Calu3 (cell line): Measurements from ENCODE around the gene IGF2BP1. TPM values are rescaled to one million over a fixed set of nuclear protein-coding genes. Genes with fewer than 3 reads are reported as not detected.
"Not testable (repeated sequence)": the region's sequence is repeated elsewhere in the genome, so short reads cannot be mapped to it uniquely, and the experiment has no call there.

Source experiments
- BruUV-seq: library from RNA; stranded (reverse); fragments of 400-500 nt; replicated peaks from 2 replicates; lab custom pipeline; 2021; lab: Mats Ljungman, UMichigan
- CTCF ChIA-PET: fragments of 300-600 bp; sonication (Branson Sonifier 250); formaldehyde crosslinking; loops from one replicate; lab custom pipeline; 2022; ENCODE audit warnings: antibody characterized with exemption; lab: Charles Lee
- DNase-seq: peaks from one replicate; pipeline ENCODE4 v3.0.0; 2022
- H3K27ac Mint-ChIP-seq: one replicate; pipeline ENCODE4 v1.8.0; 2022; ENCODE audit warnings: mixed read lengths; ENCODE audit not compliant: unreplicated experiment
- H3K27me3 Mint-ChIP-seq: one replicate; pipeline ENCODE4 v1.8.0; 2022; ENCODE audit warnings: mixed read lengths; ENCODE audit not compliant: unreplicated experiment
- H3K36me3 Mint-ChIP-seq: one replicate; pipeline ENCODE4 v1.8.0; 2022; ENCODE audit warnings: mild to moderate bottlenecking, moderate library complexity, mixed read lengths; ENCODE audit not compliant: insufficient read depth, unreplicated experiment
- H3K4me1 Mint-ChIP-seq: one replicate; pipeline ENCODE4 v1.8.0; 2022; ENCODE audit warnings: mild to moderate bottlenecking, low read depth, mixed read lengths; ENCODE audit not compliant: unreplicated experiment
- H3K4me3 Mint-ChIP-seq: one replicate; pipeline ENCODE4 v1.8.0; 2022; ENCODE audit warnings: mild to moderate bottlenecking, low read depth, moderate library complexity, mixed read lengths; ENCODE audit not compliant: unreplicated experiment
- H3K9me3 Mint-ChIP-seq: one replicate; pipeline ENCODE4 v1.8.0; 2022; ENCODE audit warnings: low read depth, mixed read lengths; ENCODE audit not compliant: unreplicated experiment
- intact Hi-C: fragments of 100-400 bp; cut with micrococcal nuclease; formaldehyde crosslinking; loops from one replicate; pipeline ENCODE4 v1.10.0; 2022; ENCODE audit not compliant: unreplicated experiment
- total RNA-seq: library from RNA; stranded (reverse); gene quantifications from 2 replicates; pipeline ENCODE4 v1.2.3, GENCODE V29; 2022
- TF ChIP-seq, protein P1 (sequence below): fragments of 200-600 bp; IDR thresholded peaks from one replicate; pipeline ENCODE4 v1.8.0; 2022; ENCODE audit warnings: antibody characterized with exemption; ENCODE audit not compliant: unreplicated experiment

Gene IGF2BP1
- total RNA-seq, 1 experiment from 2014 or later: 17.6 TPM

DNA sequence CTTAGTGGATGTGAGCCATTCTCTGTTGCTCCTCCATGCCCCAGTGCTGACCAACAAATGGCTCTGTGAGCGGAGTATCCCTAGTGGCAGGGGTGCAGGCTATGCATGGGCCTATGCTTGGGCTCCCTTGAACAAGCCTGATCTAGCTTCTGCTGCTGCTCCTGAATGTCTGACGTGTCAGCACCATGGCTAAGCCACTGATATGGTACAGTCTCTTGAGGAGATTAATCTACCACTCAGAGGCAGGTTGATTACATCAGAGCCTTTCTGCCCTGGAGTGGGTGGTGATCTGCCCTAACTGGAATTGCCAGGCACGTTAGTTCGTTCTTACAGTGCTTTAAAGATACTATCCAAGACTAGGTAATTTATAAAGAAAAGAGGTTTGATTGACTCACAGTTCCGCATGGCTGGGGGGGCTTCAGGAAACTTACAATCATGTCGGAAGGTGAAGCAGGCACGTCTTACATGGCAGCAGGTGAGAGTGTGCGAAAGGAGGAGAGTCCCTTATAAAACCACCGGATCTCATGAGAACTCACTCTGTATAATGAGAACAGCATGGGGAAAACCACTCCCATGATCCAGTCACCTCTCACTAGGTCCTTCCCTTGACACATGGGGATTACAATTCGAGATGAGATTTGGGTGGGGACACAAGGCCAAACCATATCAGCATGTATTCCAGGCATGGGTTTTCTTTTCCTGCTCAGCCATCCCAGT lies 93.9 kb downstream of the IGF2BP1 start:
- intact Hi-C loops: no loop called here
- H3K4me3 Mint-ChIP-seq: no peak overlapping the region
- H3K36me3 Mint-ChIP-seq: no peaks in the 10 kb centered on the region
- TF ChIP-seq, protein P1, sequence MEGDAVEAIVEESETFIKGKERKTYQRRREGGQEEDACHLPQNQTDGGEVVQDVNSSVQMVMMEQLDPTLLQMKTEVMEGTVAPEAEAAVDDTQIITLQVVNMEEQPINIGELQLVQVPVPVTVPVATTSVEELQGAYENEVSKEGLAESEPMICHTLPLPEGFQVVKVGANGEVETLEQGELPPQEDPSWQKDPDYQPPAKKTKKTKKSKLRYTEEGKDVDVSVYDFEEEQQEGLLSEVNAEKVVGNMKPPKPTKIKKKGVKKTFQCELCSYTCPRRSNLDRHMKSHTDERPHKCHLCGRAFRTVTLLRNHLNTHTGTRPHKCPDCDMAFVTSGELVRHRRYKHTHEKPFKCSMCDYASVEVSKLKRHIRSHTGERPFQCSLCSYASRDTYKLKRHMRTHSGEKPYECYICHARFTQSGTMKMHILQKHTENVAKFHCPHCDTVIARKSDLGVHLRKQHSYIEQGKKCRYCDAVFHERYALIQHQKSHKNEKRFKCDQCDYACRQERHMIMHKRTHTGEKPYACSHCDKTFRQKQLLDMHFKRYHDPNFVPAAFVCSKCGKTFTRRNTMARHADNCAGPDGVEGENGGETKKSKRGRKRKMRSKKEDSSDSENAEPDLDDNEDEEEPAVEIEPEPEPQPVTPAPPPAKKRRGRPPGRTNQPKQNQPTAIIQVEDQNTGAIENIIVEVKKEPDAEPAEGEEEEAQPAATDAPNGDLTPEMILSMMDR: no peak
- no TSS peak for BruUV-seq
- peaks cover 11% of the 10 kb centered on the region for H3K27me3 Mint-ChIP-seq
- no peak overlapping the region for H3K27ac Mint-ChIP-seq
- peaks cover 5% of the 10 kb centered on the region for H3K4me1 Mint-ChIP-seq
- DNase-seq: no peak
- CTCF ChIA-PET: no interaction called here
- peaks cover 15% of the 10 kb centered on the region for H3K9me3 Mint-ChIP-seq

DNA sequence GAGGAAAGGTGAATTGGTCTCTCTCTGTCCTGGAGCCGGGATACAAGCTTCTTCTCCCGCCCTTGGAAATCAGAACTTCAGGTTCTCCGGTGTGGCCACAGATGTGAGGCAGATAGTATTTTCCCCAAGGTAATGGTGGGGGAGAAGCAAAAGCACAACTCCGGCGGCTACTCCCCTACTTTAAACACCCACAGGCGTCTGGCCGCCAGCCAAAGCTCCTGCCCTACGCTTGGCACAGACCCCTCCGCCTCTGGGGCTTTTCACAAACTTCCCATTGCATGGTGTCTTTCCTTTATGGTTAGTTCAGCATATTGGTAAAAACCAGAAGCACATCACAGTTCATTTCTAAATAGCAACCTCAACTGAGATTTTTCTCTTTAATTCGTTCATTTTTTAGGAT lies 95.9 kb downstream of the IGF2BP1 start:
- no peak overlapping the region for H3K4me3 Mint-ChIP-seq
- CTCF ChIA-PET: interaction anchor here (0.6 to 1.2 kb wide), 2 partner anchors 8 to 20 kb away, joined by 3 read pairs; no protein-coding TSS in a partner anchor
- DNase-seq: no peak
- H3K27me3 Mint-ChIP-seq: no peaks in the 10 kb centered on the region
- intact Hi-C loops: no loop called here
- no TSS peak for BruUV-seq
- no peaks in the 10 kb centered on the region for H3K36me3 Mint-ChIP-seq
- no peak overlapping the region for H3K27ac Mint-ChIP-seq
- no peaks in the 10 kb centered on the region for H3K4me1 Mint-ChIP-seq
- peaks cover 13% of the 10 kb centered on the region for H3K9me3 Mint-ChIP-seq
- TF ChIP-seq, protein P1: no peak

DNA sequence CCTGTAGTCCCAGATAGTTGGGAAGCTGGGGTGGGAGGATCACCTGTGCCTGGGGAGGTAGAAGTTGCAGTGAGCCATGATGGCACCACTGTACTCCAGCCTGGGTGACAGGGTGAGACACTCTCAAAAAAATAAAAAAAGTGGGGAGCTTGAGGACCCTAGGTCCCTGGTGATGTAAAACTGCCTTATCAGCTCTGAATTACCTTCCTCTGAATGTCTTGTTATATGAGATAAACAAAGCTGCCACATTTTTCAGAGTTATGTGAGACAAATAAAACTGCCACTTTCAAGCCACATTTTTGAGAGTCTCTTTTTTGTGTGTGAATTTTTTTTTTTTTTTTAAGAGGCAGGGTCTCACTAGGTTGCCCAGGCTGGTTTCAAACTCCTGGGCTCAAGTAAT lies 103.4 kb downstream of the IGF2BP1 start:
- no TSS peak for BruUV-seq
- intact Hi-C loops: no loop called here
- Mint-ChIP-seq H3K4me1 (peaks cover 33% of the 10 kb centered on the region), H3K27ac (peak overlapping the region; percentile 93), H3K9me3 (no peaks in the 10 kb centered on the region), H3K36me3 (peaks cover 10% of the 10 kb centered on the region), H3K4me3 (no peak overlapping the region), H3K27me3 (no peaks in the 10 kb centered on the region)
- CTCF ChIA-PET: interaction anchor here (0.5 to 2.2 kb wide), 14 partner anchors 8 to 376 kb away, joined by 3 to 11 read pairs (median 4); no protein-coding TSS in a partner anchor
- no peak for DNase-seq
- TF ChIP-seq, protein P1: no peak

DNA sequence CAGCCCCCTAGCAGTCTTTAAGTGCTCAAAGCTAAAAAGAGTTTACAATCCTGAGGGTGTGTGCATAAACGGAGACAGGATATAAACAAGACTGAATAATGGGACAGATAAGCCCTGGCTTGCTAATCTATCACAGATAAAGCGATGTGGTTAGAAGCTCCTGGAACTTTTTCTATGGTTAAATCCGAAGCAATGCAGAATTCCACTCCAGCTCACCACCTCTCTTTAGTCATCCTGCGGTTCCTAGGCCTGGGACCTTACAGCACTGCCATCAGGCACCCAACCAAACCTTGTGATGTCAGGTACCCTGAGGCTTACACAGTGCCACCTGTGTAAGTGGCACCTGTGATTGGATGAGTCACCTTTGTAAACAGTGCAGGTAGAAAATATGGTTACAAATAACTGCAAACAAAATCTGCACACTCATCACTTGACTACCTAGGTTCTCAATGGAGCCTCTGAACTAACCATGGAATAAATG lies 103.9 kb downstream of the IGF2BP1 start:
- H3K4me1 Mint-ChIP-seq: peaks cover 37% of the 10 kb centered on the region
- TF ChIP-seq, protein P1: no peak
- intact Hi-C loops: no loop called here
- DNase-seq: peak; percentile 90
- H3K4me3 Mint-ChIP-seq: peak overlapping the region; percentile 53
- no peaks in the 10 kb centered on the region for H3K9me3 Mint-ChIP-seq
- BruUV-seq: no TSS peak
- peaks cover 10% of the 10 kb centered on the region for H3K36me3 Mint-ChIP-seq
- H3K27ac Mint-ChIP-seq: peak overlapping the region; percentile 93
- no peaks in the 10 kb centered on the region for H3K27me3 Mint-ChIP-seq
- CTCF ChIA-PET: interaction anchor here (0.5 to 2.2 kb wide), 17 partner anchors 8 to 376 kb away, joined by 3 to 11 read pairs (median 4); no protein-coding TSS in a partner anchor

DNA sequence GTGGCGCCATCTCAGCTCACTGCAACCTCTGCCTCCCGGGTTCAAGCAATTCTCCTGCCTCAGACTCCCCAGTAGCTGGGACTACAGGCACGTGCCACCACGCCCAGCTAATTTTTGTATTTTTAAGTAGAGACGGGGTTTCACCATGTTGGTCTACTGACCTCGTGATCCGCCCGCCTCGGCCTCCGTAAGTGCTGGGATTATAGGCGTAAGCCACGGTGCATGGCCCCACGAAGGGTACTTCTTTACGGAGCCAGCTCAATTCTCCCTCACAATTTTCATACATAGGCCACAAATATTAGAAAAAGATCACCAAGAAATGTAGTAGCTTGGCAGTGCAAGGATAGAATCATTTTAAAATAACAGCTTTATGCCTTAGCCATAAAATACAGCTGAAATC lies 106.2 kb downstream of the IGF2BP1 start:
- H3K9me3 Mint-ChIP-seq, DNase-seq, BruUV-seq, H3K4me3 Mint-ChIP-seq, intact Hi-C loops, H3K27ac Mint-ChIP-seq, H3K27me3 Mint-ChIP-seq, H3K36me3 Mint-ChIP-seq: not testable (repeated sequence)
- CTCF ChIA-PET: interaction anchor here (0.5 to 0.6 kb wide), 2 partner anchors 650 to 1921 kb away, joined by 3 read pairs; no protein-coding TSS in a partner anchor
- H3K4me1 Mint-ChIP-seq: peaks cover 53% of the 10 kb centered on the region
